OCI-LY3 (cell line): ENCODE measurements around the gene RCOR2.

Source experiments
- H2AFZ ChIP-seq: fragments of 200-600, 300-600 bp; shearing (Covaris generic); 2 replicates; pipeline ENCODE4 v1.6.0; 2014; ENCODE audit warnings: antibody characterized with exemption, low read depth, low read length
- H3K27ac ChIP-seq: fragments of 200-600, 300-600 bp; sonication (generic); 2 replicates; pipeline ENCODE4 v1.5.1; 2014; ENCODE audit warnings: mild to moderate bottlenecking, low read length, moderate library complexity, mixed read lengths
- H3K27me3 ChIP-seq: fragments of 200-600, 300-600 bp; sonication (generic); 2 replicates; pipeline ENCODE4 v1.6.1; 2014; ENCODE audit warnings: low read depth, low read length, mixed read lengths
- H3K36me3 ChIP-seq: fragments of 200-600, 300-600 bp; sonication (generic); replicated peaks from 2 replicates; pipeline ENCODE3; 2014; ENCODE audit warnings: low read depth, low read length, mixed read lengths
- H3K4me1 ChIP-seq: fragments of 300-600, 200-600 bp; sonication (generic); 2 replicates; pipeline ENCODE4 v1.6.1; 2014; ENCODE audit warnings: low read length, mixed read lengths
- H3K4me2 ChIP-seq: fragments of 200-600, 300-600 bp; sonication (generic); 2 replicates; pipeline ENCODE4 v1.6.1; 2014; ENCODE audit warnings: low read length, mixed read lengths
- H3K4me3 ChIP-seq: fragments of 300-600, 200-600 bp; sonication (generic); 2 replicates; pipeline ENCODE4 v1.5.1; 2014; ENCODE audit warnings: antibody characterized with exemption, mild to moderate bottlenecking, low read length, moderate library complexity
- H3K79me2 ChIP-seq: fragments of 300-600, 200-600 bp; shearing (Covaris generic); 2 replicates; pipeline ENCODE4 v1.6.1; 2014; ENCODE audit warnings: mild to moderate bottlenecking, low read length, mixed read lengths
- H3K9ac ChIP-seq: fragments of 300-600, 200-600 bp; shearing (Covaris generic); 2 replicates; pipeline ENCODE4 v1.6.0; 2014; ENCODE audit warnings: mild to moderate bottlenecking, low read length, moderate library complexity
- H3K9me3 ChIP-seq: fragments of 200-600, 300-600 bp; shearing (Covaris generic); 2 replicates; pipeline ENCODE4 v1.6.1; 2014; ENCODE audit warnings: low read length, mixed read lengths; ENCODE audit not compliant: insufficient read depth
- H4K20me1 ChIP-seq: fragments of 200-600, 300-600 bp; sonication (generic); 2 replicates; pipeline ENCODE4 v1.6.1; 2016; ENCODE audit warnings: low read length, mixed read lengths; ENCODE audit not compliant: insufficient read depth
- CTCF ChIP-seq: fragments of 200-600, 300-600 bp; sonication (generic); IDR thresholded peaks from 2 replicates; pipeline ENCODE4 v1.5.1; 2014; ENCODE audit warnings: antibody characterized with exemption, low read length, low read depth
- EZH2phosphoT487 ChIP-seq: fragments of 200-600 bp; shearing (Covaris generic); IDR thresholded peaks from 2 replicates; pipeline ENCODE4 v1.6.1; 2018; ENCODE audit warnings: antibody characterized with exemption, mixed run types, low read depth

RCOR2 gene

GRCh38 chr11:63888170-63889086 is 28.5 kb downstream of the RCOR2 start:
- TF ChIP-seq EZH2phosphoT487: no peak
- peak overlapping the region; percentile 72 for H3K9ac ChIP-seq
- H3K9me3 ChIP-seq: no peaks in the 10 kb centered on the region
- H3K4me3 ChIP-seq: peak overlapping the region; percentile 81
- H3K27me3 ChIP-seq: no peaks in the 10 kb centered on the region
- peak overlapping the region; percentile 93 for H3K4me2 ChIP-seq
- no peak overlapping the region for H2AFZ ChIP-seq
- H3K36me3 ChIP-seq: peaks cover 17% of the 10 kb centered on the region
- H3K27ac ChIP-seq: peak overlapping the region; percentile 62
- H3K79me2 ChIP-seq: peaks cover 90% of the 10 kb centered on the region
- peaks cover 20% of the 10 kb centered on the region for H3K4me1 ChIP-seq
- H4K20me1 ChIP-seq: peaks cover 78% of the 10 kb centered on the region

GRCh38 chr11:63887386-63887999 is 29.5 kb downstream of the RCOR2 start:
- Histone ChIP-seq H3K4me3 (peak overlapping the region; percentile 81; the same call in 1 of the 2 replicates), H3K4me2 (peak overlapping the region; percentile 93)

GRCh38 chr11:63884196-63884932 is 32.6 kb downstream of the RCOR2 start:
- no peak overlapping the region for H2AFZ ChIP-seq
- H3K4me1 ChIP-seq: peaks cover 20% of the 10 kb centered on the region
- no peak overlapping the region for H3K4me3 ChIP-seq
- H3K9me3 ChIP-seq: no peaks in the 10 kb centered on the region
- no peak overlapping the region for H3K27ac ChIP-seq
- H3K4me2 ChIP-seq: no peak overlapping the region
- H3K9ac ChIP-seq: no peak overlapping the region
- peaks cover 86% of the 10 kb centered on the region for H3K79me2 ChIP-seq
- H4K20me1 ChIP-seq: peaks cover 73% of the 10 kb centered on the region
- H3K27me3 ChIP-seq: no peaks in the 10 kb centered on the region
- peaks cover 10% of the 10 kb centered on the region for H3K36me3 ChIP-seq
- TF ChIP-seq CTCF (no peak), EZH2phosphoT487 (no peak)

More at GRCh38 chr11:63887386-63887999, 29.5 kb downstream of the RCOR2 start:
- Histone ChIP-seq H3K27me3 (no peaks in the 10 kb centered on the region), H2AFZ (no peak overlapping the region), H3K79me2 (peaks cover 91% of the 10 kb centered on the region), H3K9me3 (no peaks in the 10 kb centered on the region), H3K36me3 (peaks cover 19% of the 10 kb centered on the region), H3K9ac (peak overlapping the region; percentile 27; the same call in 1 of the 2 replicates), H3K4me1 (peaks cover 20% of the 10 kb centered on the region), H4K20me1 (peaks cover 83% of the 10 kb centered on the region), H3K27ac (peak overlapping the region; percentile 62)
- TF ChIP-seq EZH2phosphoT487 (no peak), CTCF (no peak)

- Histone ChIP-seq H3K27me3 (no peaks in the 10 kb centered on the region), H3K4me3 (no peak overlapping the region), H3K27ac (no peak overlapping the region), H3K9me3 (no peaks in the 10 kb centered on the region), H3K79me2 (peaks cover 85% of the 10 kb centered on the region), H3K9ac (no peak overlapping the region), H3K36me3 (peaks cover 11% of the 10 kb centered on the region), H4K20me1 (peaks cover 71% of the 10 kb centered on the region), H3K4me2 (no peak overlapping the region), H3K4me1 (peaks cover 16% of the 10 kb centered on the region), H2AFZ (no peak overlapping the region)
- no peak for TF ChIP-seq EZH2phosphoT487
- TF ChIP-seq CTCF: no peak
Observed at GRCh38 chr11:63883791-63884190, 33.2 kb downstream of the RCOR2 start.
